HG02798 (cell line): ENCODE data around the gene USP33.
A peak's percentile ranks its signal among the peaks of the same experiment; 100 is the strongest.
"Not testable (repeated sequence)": the region's sequence is repeated elsewhere in the genome, so short reads cannot be mapped to it uniquely, and the experiment has no call there.

Experiments used
- ATAC-seq: cut with Tn5 transposase; IDR thresholded peaks from one replicate; pipeline ENCODE4 v1.9.1; 2021; ENCODE audit warnings: mild to moderate bottlenecking; ENCODE audit not compliant: unreplicated experiment, poor library complexity

USP33 gene

GRCh38 chr1:77674807-77675206 is 84.8 kb downstream of the USP33 start:
- ATAC-seq: not testable (repeated sequence)

DNA sequence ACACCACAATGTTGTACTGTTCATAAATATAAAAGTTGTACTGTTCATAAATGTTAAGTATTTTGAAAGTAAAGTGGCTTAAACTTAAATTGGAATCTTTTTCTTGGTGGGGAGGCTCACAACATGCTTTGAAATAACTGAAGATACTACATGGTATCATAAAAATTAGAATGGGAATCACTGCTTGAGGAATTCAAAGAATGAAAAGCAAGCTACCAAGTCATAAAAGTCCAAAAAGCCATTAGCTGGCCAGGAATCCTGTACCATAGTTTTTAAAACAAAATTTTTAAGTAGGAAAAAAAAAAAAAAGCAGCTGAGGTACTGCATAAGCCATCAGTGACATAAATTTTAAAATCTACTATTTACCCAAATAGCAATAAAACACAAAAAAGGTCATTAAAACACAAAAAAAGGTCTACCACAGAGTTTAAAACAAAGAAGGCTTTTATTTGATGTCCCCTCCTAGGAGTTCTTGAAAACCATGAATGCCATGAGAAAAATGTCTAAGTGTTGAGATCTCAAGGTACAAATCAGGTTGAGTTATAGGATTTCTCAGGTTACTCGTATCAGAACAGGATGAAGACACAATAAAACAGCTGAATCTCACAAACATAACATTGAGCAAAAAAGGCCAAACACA is 85.8 kb downstream of the USP33 start:
- ATAC-seq: no peak

- no peak for ATAC-seq
Measured at GRCh38 chr1:77673030-77673429, 86.6 kb downstream of the USP33 start.

- ATAC-seq: no peak
Measured at GRCh38 chr1:77672374-77672773, 87.3 kb downstream of the USP33 start.

GRCh38 chr1:77671836-77672235 is 87.8 kb downstream of the USP33 start:
- no peak for ATAC-seq

- ATAC-seq: no peak
Measured at GRCh38 chr1:77670330-77670729, 89.3 kb downstream of the USP33 start.

GRCh38 chr1:77668924-77669449 is 90.7 kb downstream of the USP33 start:
- no peak for ATAC-seq

- ATAC-seq: no peak
Measured at GRCh38 chr1:77664939-77665516, 94.6 kb downstream of the USP33 start.

- no peak for ATAC-seq
Measured at GRCh38 chr1:77661696-77662095, 98.0 kb downstream of the USP33 start.

- peak; percentile 51 for ATAC-seq
Measured at GRCh38 chr1:77659879-77660593, 99.6 kb downstream of the USP33 start.

GRCh38 chr1:77658271-77658670 is 101.4 kb downstream of the USP33 start:
- no peak for ATAC-seq

GRCh38 chr1:77655431-77655974 is 104.1 kb downstream of the USP33 start:
- ATAC-seq: no peak

DNA sequence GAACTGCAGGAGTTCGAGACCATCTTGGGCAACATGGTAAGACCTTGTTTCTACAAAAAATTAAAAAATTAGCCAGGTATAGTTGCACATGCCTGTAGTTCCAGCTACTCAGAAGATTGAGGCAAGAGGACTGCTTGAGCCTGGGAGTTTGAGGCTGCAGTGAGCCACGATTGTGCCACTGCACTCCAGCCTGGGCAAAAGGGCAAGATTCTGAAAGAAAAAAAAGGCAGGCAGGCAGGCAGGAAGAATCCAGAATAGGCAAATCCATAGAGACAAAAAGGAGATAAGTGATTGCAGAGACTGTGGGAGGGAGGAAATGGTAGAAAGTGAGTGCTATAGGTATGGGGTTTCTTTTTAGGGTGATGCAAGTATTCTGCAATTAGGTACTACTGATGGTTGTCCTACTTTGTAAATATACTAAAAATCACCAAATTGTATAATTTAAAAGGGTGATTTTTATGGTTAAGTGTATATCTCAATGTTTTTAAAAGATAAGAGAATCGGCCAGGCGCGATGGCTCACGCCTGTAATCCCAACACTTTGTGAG is 106.6 kb downstream of the USP33 start:
- no peak for ATAC-seq

DNA sequence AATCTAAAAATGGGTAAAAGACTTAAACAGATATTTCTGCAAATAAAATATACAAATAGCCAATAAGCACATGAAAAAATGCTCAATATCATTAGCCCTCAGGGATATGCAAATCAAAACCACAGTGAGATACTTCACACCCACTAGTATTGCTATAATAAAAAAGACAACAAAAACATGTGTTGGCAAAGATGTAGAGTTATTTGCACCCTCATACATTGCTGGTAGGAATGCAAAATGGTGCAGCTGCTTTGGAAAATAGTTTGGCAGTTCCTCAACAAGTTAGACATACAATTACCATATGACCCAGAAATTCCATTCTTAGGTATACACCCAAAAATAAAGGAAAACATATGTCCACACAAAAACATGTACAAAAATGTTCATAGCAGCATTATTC is 107.4 kb downstream of the USP33 start:
- no peak for ATAC-seq

GRCh38 chr1:77649127-77649526 is 110.5 kb downstream of the USP33 start:
- no peak for ATAC-seq

GRCh38 chr1:77646224-77646623 is 113.4 kb downstream of the USP33 start:
- not testable (repeated sequence) for ATAC-seq
